AG09309 (cell line): ENCODE results near the gene NFE2L3.

Source experiments
- DNase-seq: peaks from one replicate; pipeline ENCODE4 v3.0.0-alpha.2; 2010; ENCODE audit warnings: low read depth
- H3K4me3 ChIP-seq: 2 replicates; pipeline ENCODE4 v1.5.1; 2011; ENCODE audit warnings: mild to moderate bottlenecking, low read depth, low read length, moderate library complexity; ENCODE audit not compliant: control insufficient read depth
- CTCF ChIP-seq: IDR thresholded peaks from 2 replicates; pipeline ENCODE4 v1.5.1; 2011; ENCODE audit warnings: mild to moderate bottlenecking, low read depth, low read length, inconsistent platforms; ENCODE audit not compliant: insufficient read depth, control insufficient read depth; ENCODE audit errors: missing control alignments

NFE2L3 gene

GRCh38 chr7:26197153-26198115 is 45.4 kb downstream of the NFE2L3 start:
- TF ChIP-seq CTCF = no peak
- DNase-seq = no peak
- H3K4me3 ChIP-seq = peak overlapping the region; percentile 92

GRCh38 chr7:26198133-26198780 is 46.3 kb downstream of the NFE2L3 start:
- peak; percentile 50 for TF ChIP-seq CTCF
- DNase-seq = no peak
- H3K4me3 ChIP-seq = peak overlapping the region; percentile 92

GRCh38 chr7:26198781-26199169 is 46.8 kb downstream of the NFE2L3 start:
- no peak for DNase-seq
- H3K4me3 ChIP-seq = peak overlapping the region; percentile 92
- TF ChIP-seq CTCF = no peak

DNA sequence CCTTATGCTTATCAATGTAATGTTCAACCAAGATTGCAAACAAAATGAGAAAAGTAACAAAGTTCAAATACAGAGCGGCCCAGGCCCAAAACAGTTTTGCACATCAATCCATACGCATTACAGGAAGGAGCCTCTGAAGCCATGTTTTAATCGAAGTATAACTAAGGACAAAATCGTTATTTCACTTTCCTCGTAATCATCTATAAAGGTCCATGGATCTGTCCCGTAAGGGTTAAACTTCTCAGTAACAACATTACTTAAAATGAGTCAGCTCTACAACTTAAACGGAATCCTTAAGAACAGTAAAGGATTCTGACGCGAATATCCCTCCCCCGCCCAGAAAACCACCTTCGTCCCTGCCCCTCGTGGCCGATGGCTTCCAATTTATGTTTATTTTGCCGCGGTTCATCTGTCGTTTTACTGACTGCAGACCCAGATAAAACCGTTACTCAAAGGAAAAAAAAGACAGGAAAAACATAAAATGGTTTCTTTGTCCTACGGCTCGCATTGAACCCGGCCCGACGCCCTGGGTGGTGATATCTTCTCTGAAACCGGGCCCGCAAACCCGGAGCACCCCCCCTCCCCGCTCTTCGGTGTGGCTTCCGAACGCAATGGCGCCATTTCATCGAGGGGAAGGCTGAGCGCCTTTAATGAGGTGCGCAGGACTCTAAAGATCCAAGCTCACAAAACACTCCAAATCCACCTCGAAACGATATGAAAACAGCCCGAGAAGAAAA is 47.5 kb downstream of the NFE2L3 start:
- DNase-seq = no peak
- TF ChIP-seq CTCF = no peak
- peak overlapping the region; percentile 92 for H3K4me3 ChIP-seq

DNA sequence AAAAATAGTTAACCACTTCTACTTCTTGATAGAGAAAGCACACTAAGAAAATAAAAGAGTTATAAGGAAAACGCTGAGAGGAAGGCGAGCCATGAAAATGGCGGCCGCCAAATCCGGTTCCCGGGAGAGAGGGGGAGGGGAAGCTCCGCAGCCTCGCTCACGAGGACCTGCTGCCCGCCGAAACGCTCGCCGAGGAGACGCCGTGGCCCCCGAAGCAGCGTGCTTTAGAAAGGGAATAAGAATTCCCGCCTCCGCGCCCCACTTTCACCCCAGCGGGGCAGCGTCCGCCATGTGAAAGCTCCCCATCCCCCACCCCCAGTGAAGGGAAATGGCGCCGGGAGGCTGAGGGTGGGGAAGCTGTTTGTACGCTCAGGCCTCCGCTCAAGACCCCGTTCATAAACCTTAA is 48.0 kb downstream of the NFE2L3 start:
- no peak for TF ChIP-seq CTCF
- DNase-seq = no peak
- H3K4me3 ChIP-seq = peak overlapping the region; percentile 92

DNA sequence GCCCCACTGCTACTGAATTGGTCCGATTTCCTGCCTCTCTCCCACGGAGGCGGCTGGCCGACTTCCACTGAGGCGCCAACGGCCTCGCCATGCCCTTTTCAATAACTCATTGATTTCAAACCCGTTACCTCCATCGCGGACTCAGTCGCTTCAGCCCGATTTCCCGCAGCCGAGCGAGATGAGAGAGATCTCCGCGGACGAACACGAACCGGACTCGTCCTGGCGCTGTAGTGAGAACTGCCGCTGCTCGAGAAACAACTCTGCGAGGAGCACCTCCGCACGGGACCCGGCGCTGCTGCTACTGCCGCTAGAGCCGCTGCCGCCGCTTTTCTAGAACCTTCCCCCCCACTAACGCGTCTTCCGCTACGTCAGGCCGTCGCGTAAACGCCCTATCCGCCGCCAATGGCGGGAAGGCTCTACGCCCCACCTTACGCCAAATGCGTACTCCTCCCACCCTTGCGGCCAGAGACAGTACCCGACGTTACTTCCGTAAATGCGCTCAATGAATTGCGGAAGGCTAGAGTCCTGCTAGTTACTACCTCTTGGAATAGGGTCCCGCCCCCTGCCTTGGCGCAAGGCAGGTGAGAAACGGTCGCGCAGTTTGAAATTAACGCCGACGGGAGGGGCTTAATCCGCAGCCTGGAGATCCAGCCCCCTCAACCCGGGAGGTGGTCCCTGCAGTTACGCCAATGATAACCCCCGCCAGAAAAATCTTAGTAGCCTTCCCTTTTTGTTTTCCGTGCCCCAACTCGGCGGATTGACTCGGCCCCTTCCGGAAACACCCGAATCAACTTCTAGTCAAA is 48.6 kb downstream of the NFE2L3 start, which contains the start of gene HNRNPA2B1:
HNRNPA2B1 (minus strand) TSS at position 303 of the 803 bp plus-strand sequence; CDS start at position 134, 169 bp downstream.
- no peak for TF ChIP-seq CTCF

More for the DNA sequence above, 48.6 kb downstream of the NFE2L3 start, which contains the start of gene HNRNPA2B1:
- H3K4me3 ChIP-seq = peak within 1 kb of the TSS; percentile 92
- peak; percentile 85 for DNase-seq
